ENCODE measurements around the gene KCND2.

Gene KCND2

GRCh38 chr7:120741371-120742042 is 468.5 kb downstream of the KCND2 start:
- TF ChIP-seq CTCF (IDR thresholded peaks at IDR 0.05; ENCODE audit: low read length, missing control alignments), result no peak
- H3K4me3 ChIP-seq (replicated peaks; ENCODE audit: low read depth, low read length), result no peak overlapping the region
- DNase-seq (ENCODE audit: low read depth), result no peak

DNA sequence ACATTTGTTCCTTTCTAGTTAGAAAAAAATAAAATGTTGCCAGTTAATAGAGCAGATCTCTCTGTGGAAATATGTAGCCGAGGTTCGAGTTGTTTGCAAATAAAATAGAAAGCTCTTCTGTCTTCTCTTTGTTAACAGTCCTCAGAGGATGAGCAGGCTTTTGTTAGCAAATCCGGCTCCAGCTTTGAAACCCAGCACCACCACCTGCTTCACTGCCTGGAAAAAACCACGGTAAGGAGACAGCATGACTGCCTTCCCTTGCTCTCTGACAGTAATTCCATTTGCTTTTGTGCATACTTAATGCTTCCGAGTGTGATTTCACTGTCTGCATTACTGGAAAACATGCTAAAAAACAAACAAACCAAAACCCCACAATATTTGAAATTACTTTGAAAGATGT is 469.4 kb downstream of the KCND2 start:
- no peak for TF ChIP-seq CTCF (IDR thresholded peaks at IDR 0.05; ENCODE audit: low read length, missing control alignments)
- H3K4me3 ChIP-seq (replicated peaks; ENCODE audit: low read depth, low read length), result no peak overlapping the region
- DNase-seq (ENCODE audit: low read depth), result no peak

- H3K4me3 ChIP-seq (replicated peaks; ENCODE audit: low read depth, low read length), result no peak overlapping the region
- no peak for DNase-seq (ENCODE audit: low read depth)
- no peak for TF ChIP-seq CTCF (IDR thresholded peaks at IDR 0.05; ENCODE audit: low read length, missing control alignments)
Measured at GRCh38 chr7:120743128-120743527, 470.2 kb downstream of the KCND2 start.

- no peak for DNase-seq (ENCODE audit: low read depth)
- TF ChIP-seq CTCF (IDR thresholded peaks at IDR 0.05; ENCODE audit: low read length, missing control alignments), result no peak
- H3K4me3 ChIP-seq (replicated peaks; ENCODE audit: low read depth, low read length), result no peak overlapping the region
Measured at GRCh38 chr7:120760050-120760449, 487.1 kb downstream of the KCND2 start.

GRCh38 chr7:120760851-120761250 is 487.9 kb downstream of the KCND2 start:
- TF ChIP-seq CTCF (IDR thresholded peaks at IDR 0.05; ENCODE audit: low read length, missing control alignments), result no peak
- no peak overlapping the region for H3K4me3 ChIP-seq (replicated peaks; ENCODE audit: low read depth, low read length)
- no peak for DNase-seq (ENCODE audit: low read depth)

DNA sequence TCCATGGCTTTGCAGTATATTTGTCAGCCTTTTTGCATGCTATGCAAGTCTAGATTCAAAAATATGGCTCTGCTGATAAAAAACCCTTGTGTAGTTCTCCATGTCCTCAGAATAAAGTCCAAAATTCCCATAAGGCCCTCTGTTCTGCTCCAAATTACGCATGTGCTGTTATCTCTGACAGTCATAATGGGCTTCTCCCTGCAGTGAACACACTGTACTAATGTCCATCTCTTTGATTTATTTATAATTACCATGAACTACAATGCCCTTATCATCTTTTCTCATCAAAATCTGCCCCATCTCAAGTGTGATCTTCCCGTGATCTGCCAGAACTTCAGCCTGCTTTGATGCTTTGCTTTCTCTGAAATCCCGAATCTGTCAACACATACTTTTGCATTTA is 497.2 kb downstream of the KCND2 start:
- no peak for TF ChIP-seq CTCF (IDR thresholded peaks at IDR 0.05; ENCODE audit: low read length, missing control alignments)
- H3K4me3 ChIP-seq (replicated peaks; ENCODE audit: low read depth, low read length), result no peak overlapping the region
- no peak for DNase-seq (ENCODE audit: low read depth)

- no peak for DNase-seq (ENCODE audit: low read depth)
- H3K4me3 ChIP-seq (replicated peaks; ENCODE audit: low read depth, low read length), result no peak overlapping the region
- TF ChIP-seq CTCF (IDR thresholded peaks at IDR 0.05; ENCODE audit: low read length, missing control alignments), result no peak
Measured at GRCh38 chr7:120774481-120774880, 501.5 kb downstream of the KCND2 start.
